HepG2 (cell line): Measurements from ENCODE around the gene HP1BP3. TPM values are rescaled to one million over a fixed set of nuclear protein-coding genes. Genes with fewer than 3 reads are reported as not detected.

Experiments
- ATF5 ChIP-seq: sonication (generic); formaldehyde crosslinking; IDR thresholded peaks from 2 replicates; pipeline ENCODE4 v1.4.0; 2020; ENCODE audit warnings: mild to moderate bottlenecking, low read depth, missing genetic modification reagents
- CENPT ChIP-seq: sonication (generic); formaldehyde crosslinking; IDR thresholded peaks from 2 replicates; pipeline ENCODE4 v1.8.0; 2022; ENCODE audit warnings: low read depth, mild to moderate bottlenecking, moderate library complexity, missing genetic modification reagents
- EEA1 ChIP-seq: sonication (generic); formaldehyde crosslinking; IDR thresholded peaks from 2 replicates; pipeline ENCODE4 v1.5.1; 2020; ENCODE audit warnings: mild to moderate bottlenecking, missing genetic modification reagents, borderline replicate concordance
- HNF4G ChIP-seq, 2 experiments: sonication (generic) in 1 of 2; formaldehyde crosslinking in 1 of 2; IDR thresholded peaks; 2 replicates each; pipeline versions ENCODE4 v1.4.0 to v1.6.1; 2011 to 2020; ENCODE audit warnings: borderline replicate concordance in 2 of 2, low read depth in 2 of 2, mild to moderate bottlenecking in 2 of 2, low read length in 1 of 2, missing genetic modification reagents in 1 of 2, moderate library complexity in 1 of 2
- HOXA3 ChIP-seq: sonication (generic); formaldehyde crosslinking; IDR thresholded peaks from 2 replicates; pipeline ENCODE4 v1.5.0; 2020; ENCODE audit warnings: missing genetic modification reagents
- HOXA7 ChIP-seq: sonication (generic); formaldehyde crosslinking; IDR thresholded peaks from 2 replicates; pipeline ENCODE4 v1.8.1; 2022; ENCODE audit warnings: mild to moderate bottlenecking, missing genetic modification reagents, moderate library complexity
- KMT2A ChIP-seq: sonication (generic); formaldehyde crosslinking; IDR thresholded peaks from 2 replicates; pipeline ENCODE4 v1.4.0; 2020; ENCODE audit warnings: missing genetic modification reagents
- NCOA1 ChIP-seq: sonication (generic); formaldehyde crosslinking; IDR thresholded peaks from 2 replicates; pipeline ENCODE4 v1.9.0; 2021; ENCODE audit warnings: missing genetic modification reagents
- NFYC ChIP-seq: IDR thresholded peaks from 2 replicates; pipeline ENCODE4 v1.6.1; 2016; ENCODE audit warnings: missing genetic modification reagents, missing compliant biosample characterization
- NR2F1 ChIP-seq, 2 experiments: fragments of 450-650 bp in 1 of 2; formaldehyde crosslinking in 1 of 2; IDR thresholded peaks; 2 replicates each; pipeline versions ENCODE4 v1.5.0 to v1.6.1; 2016 to 2020; ENCODE audit warnings: mild to moderate bottlenecking in 1 of 2, missing compliant biosample characterization in 1 of 2, missing genetic modification reagents in 1 of 2, moderate library complexity in 1 of 2
- PRDM10 ChIP-seq: sonication (generic); formaldehyde crosslinking; IDR thresholded peaks from 2 replicates; pipeline ENCODE4 v1.4.0; 2020; ENCODE audit warnings: low read depth, missing genetic modification reagents
- RBAK ChIP-seq: sonication (generic); formaldehyde crosslinking; IDR thresholded peaks from 2 replicates; pipeline ENCODE4 v1.5.1; 2020; ENCODE audit warnings: mild to moderate bottlenecking, missing genetic modification reagents
- SMAD9 ChIP-seq: sonication (generic); formaldehyde crosslinking; IDR thresholded peaks from 2 replicates; pipeline ENCODE4 v1.5.1; 2020; ENCODE audit warnings: mild to moderate bottlenecking, missing genetic modification reagents
- SMARCC2 ChIP-seq: fragments of 450-650 bp; IDR thresholded peaks from 2 replicates; pipeline ENCODE4 v1.6.1; 2017; ENCODE audit warnings: antibody characterized with exemption, mild to moderate bottlenecking
- TOPORS ChIP-seq: sonication (generic); formaldehyde crosslinking; IDR thresholded peaks from 2 replicates; pipeline ENCODE4 v1.8.0; 2023; ENCODE audit warnings: mild to moderate bottlenecking, missing genetic modification reagents
- ZBTB44 ChIP-seq: sonication (generic); formaldehyde crosslinking; IDR thresholded peaks from 2 replicates; pipeline ENCODE4 v1.4.0; 2020; ENCODE audit warnings: missing genetic modification reagents
- ZC3H13 ChIP-seq: sonication (generic); formaldehyde crosslinking; IDR thresholded peaks from 2 replicates; pipeline ENCODE4 v1.8.1; 2023; ENCODE audit warnings: mild to moderate bottlenecking, missing genetic modification reagents, moderate library complexity
- ZNF333 ChIP-seq: sonication (generic); formaldehyde crosslinking; IDR thresholded peaks from 2 replicates; pipeline ENCODE4 v1.4.0; 2020; ENCODE audit warnings: mild to moderate bottlenecking, missing genetic modification reagents, borderline replicate concordance
- ZNF350 ChIP-seq: sonication (generic); formaldehyde crosslinking; IDR thresholded peaks from 2 replicates; pipeline ENCODE4 v1.4.0; 2020; ENCODE audit warnings: mild to moderate bottlenecking, low read depth, missing genetic modification reagents, borderline replicate concordance
- ZNF441 ChIP-seq: sonication (generic); formaldehyde crosslinking; IDR thresholded peaks from 2 replicates; pipeline ENCODE4 v1.7.0; 2021; ENCODE audit warnings: missing genetic modification reagents, borderline replicate concordance
- ZNF772 ChIP-seq: sonication (generic); formaldehyde crosslinking; IDR thresholded peaks from 2 replicates; pipeline ENCODE4 v1.5.0; 2020; ENCODE audit warnings: mild to moderate bottlenecking, missing genetic modification reagents
- polyA plus RNA-seq, 8 experiments: library from polyadenylated mRNA; depleted of rRNA in 3 of 8; stranded (reverse) in 7 of 8; unstranded in 1 of 8; fragments of >200 nt; fragmentation: Illumina TruSeq in 4 of 8; extraction: Trizol in 4 of 8; gene quantifications; 2 replicates each; pipeline versions ENCODE4 v1.2.1 to v1.2.3, GENCODE V29; 2011 to 2016; ENCODE audit warnings: low read depth in 4 of 8, missing spikeins in 1 of 8, mixed read lengths in 1 of 8; ENCODE audit not compliant: insufficient read depth in 1 of 8
- total RNA-seq, 5 experiments: library from RNA; depleted of rRNA; stranded (reverse); fragments of >200 nt; fragmentation: Illumina TruSeq; extraction: Trizol; gene quantifications; 2 replicates each; pipeline ENCODE4 v1.2.3, GENCODE V29; 2016; ENCODE audit warnings: low read depth in 1 of 5
- TF ChIP-seq, protein P1 (sequence below): sonication (generic); formaldehyde crosslinking; IDR thresholded peaks from 2 replicates; pipeline ENCODE4 v1.8.0; 2022; ENCODE audit warnings: mild to moderate bottlenecking, missing genetic modification reagents, borderline replicate concordance

Gene HP1BP3
- total and polyA plus RNA-seq, 2 of the 13 experiments (the other 11 are each of a cell fraction or from before 2014, with no cell fraction given) = 98.5 to 137 TPM

DNA sequence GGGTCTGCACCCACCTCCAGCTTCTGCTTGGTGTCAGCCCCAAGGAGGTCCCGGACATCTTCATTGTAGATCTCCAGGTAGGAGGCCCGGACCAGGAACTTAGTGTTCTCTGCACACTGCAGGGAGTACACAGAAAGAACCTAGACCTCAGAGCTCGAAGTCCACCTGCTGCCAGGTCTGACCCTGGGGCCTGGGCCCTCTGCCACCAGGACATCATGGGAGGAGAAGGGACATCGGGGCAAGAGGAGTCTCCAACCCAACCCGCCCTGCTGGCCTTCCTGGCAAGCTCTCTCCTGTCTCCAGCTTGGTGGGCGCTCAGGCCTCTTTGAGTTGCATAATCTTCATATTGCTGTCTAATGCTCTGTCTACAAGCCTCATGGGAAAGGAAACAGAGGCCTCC is 73.7 kb downstream of the HP1BP3 start (continued):
- TF ChIP-seq ZNF333 (CRISPR knock-in tag) = no peak
- no peak for TF ChIP-seq RBAK
- TF ChIP-seq HNF4G (IDR thresholded peaks at IDR 0.05; ENCODE audit: borderline replicate concordance, low read depth, low read length) = peak; percentile 28; the same call in 1 of the 2 replicates
- no peak; the same call in 1 of the 2 replicates for TF ChIP-seq HNF4G (CRISPR knock-in tag; IDR thresholded peaks at IDR 0.05; ENCODE audit: borderline replicate concordance, low read depth)
- no peak for TF ChIP-seq HOXA7 (CRISPR knock-in tag)
- TF ChIP-seq ATF5 (CRISPR knock-in tag) = no peak
- TF ChIP-seq ZC3H13 = no peak
- TF ChIP-seq ZNF350 = no peak
- TF ChIP-seq PRDM10 (CRISPR knock-in tag) = no peak
- TF ChIP-seq HOXA3 (CRISPR knock-in tag) = peak; percentile 4; the same call in 1 of the 2 replicates
- TF ChIP-seq, protein P1, sequence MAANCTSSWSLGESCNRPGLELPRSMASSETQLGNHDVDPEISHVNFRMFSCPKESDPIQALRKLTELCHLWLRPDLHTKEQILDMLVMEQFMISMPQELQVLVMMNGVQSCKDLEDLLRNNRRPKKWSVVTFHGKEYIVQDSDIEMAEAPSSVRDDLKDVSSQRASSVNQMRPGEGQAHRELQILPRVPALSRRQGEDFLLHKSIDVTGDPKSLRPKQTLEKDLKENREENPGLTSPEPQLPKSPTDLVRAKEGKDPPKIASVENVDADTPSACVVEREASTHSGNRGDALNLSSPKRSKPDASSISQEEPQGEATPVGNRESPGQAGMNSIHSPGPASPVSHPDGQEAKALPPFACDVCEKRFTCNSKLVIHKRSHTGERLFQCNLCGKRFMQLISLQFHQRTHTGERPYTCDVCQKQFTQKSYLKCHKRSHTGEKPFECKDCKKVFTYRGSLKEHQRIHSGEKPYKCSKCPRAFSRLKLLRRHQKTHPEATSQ = no peak
- TF ChIP-seq ZBTB44 (CRISPR knock-in tag) = no peak
- TF ChIP-seq ZNF772 (CRISPR knock-in tag) = no peak
- TF ChIP-seq NR2F1 (CRISPR knock-in tag; IDR thresholded peaks at IDR 0.05) = no peak
- TF ChIP-seq EEA1 (CRISPR knock-in tag) = no peak
- TF ChIP-seq NFYC (CRISPR knock-in tag) = no peak
- TF ChIP-seq ZNF441 (CRISPR knock-in tag) = no peak
- TF ChIP-seq SMAD9 (CRISPR knock-in tag) = no peak
- no peak for TF ChIP-seq SMARCC2
- TF ChIP-seq KMT2A (CRISPR knock-in tag) = no peak
- no peak for TF ChIP-seq TOPORS (CRISPR knock-in tag)
- TF ChIP-seq NCOA1 = no peak
- TF ChIP-seq CENPT (CRISPR knock-in tag) = no peak
